DND-41 (cell line): ENCODE measurements around the gene CLK1.

Experiments
- ATAC-seq: fragments of 200-7000 bp; cut with Tn5 transposase; 3 replicates; pipeline ENCODE4 v1.9.1; 2021; ENCODE audit warnings: low read depth; ENCODE audit not compliant: insufficient read depth
- DNase-seq: peaks from one replicate; pipeline ENCODE4 v3.0.0-alpha.2; 2020
- H2AFZ ChIP-seq: 2 replicates; pipeline ENCODE4 v1.6.0; 2012; ENCODE audit warnings: low read depth, low read length
- H3K27ac ChIP-seq: 2 replicates; pipeline ENCODE4 v1.5.1; 2012; ENCODE audit warnings: low read length, inconsistent platforms
- H3K27me3 ChIP-seq: fragments of 200-600 bp; sonication (generic); 2 replicates; pipeline ENCODE4 v1.6.0; 2012; ENCODE audit warnings: low read length, mild to moderate bottlenecking, inconsistent platforms; ENCODE audit not compliant: insufficient read depth, poor library complexity
- H3K36me3 ChIP-seq: 2 replicates; pipeline ENCODE4 v1.5.1; 2012; ENCODE audit warnings: low read length, inconsistent platforms; ENCODE audit not compliant: insufficient read depth
- H3K4me1 ChIP-seq: 2 replicates; pipeline ENCODE4 v1.5.1; 2012; ENCODE audit warnings: mild to moderate bottlenecking, low read length; ENCODE audit not compliant: insufficient read depth
- H3K4me2 ChIP-seq: 2 replicates; pipeline ENCODE4 v1.6.0; 2012; ENCODE audit warnings: mild to moderate bottlenecking, moderate library complexity, low read length, inconsistent platforms; ENCODE audit not compliant: insufficient read depth
- H3K4me3 ChIP-seq, 2 experiments: fragments of 200-600 bp in 1 of 2; shearing (Covaris generic) in 1 of 2; 2 replicates each; pipeline ENCODE4 v1.5.1; 2012 to 2016; ENCODE audit warnings: inconsistent platforms in 2 of 2, low read length in 2 of 2, mild to moderate bottlenecking in 2 of 2, low read depth in 1 of 2, moderate library complexity in 1 of 2
- H3K79me2 ChIP-seq: 2 replicates; pipeline ENCODE4 v1.6.0; 2012; ENCODE audit warnings: low read length, inconsistent platforms; ENCODE audit not compliant: insufficient read depth
- H3K9ac ChIP-seq: 2 replicates; pipeline ENCODE4 v1.6.0; 2012; ENCODE audit warnings: low read depth, mild to moderate bottlenecking, inconsistent platforms, low read length, moderate library complexity
- H3K9me3 ChIP-seq: 2 replicates; pipeline ENCODE4 v1.5.1; 2012; ENCODE audit warnings: low read length, moderate library complexity, mild to moderate bottlenecking, inconsistent platforms; ENCODE audit not compliant: insufficient read depth, severe bottlenecking
- H4K20me1 ChIP-seq: 2 replicates; pipeline ENCODE4 v1.6.0; 2012; ENCODE audit warnings: low read length; ENCODE audit not compliant: insufficient read depth
- EZH2 ChIP-seq: IDR thresholded peaks from 3 replicates; pipeline ENCODE4 v1.6.1; 2012; ENCODE audit warnings: borderline replicate concordance, low read depth, mild to moderate bottlenecking, moderate library complexity, low read length, inconsistent platforms; ENCODE audit not compliant: severe bottlenecking
- TF ChIP-seq, protein P1 (sequence below): IDR thresholded peaks from 2 replicates; pipeline ENCODE4 v1.5.1; 2012; ENCODE audit warnings: borderline replicate concordance, low read length, moderate library complexity, mild to moderate bottlenecking; ENCODE audit not compliant: poor library complexity, severe bottlenecking; ENCODE audit errors: extremely low read depth

The CLK1 gene

DNA sequence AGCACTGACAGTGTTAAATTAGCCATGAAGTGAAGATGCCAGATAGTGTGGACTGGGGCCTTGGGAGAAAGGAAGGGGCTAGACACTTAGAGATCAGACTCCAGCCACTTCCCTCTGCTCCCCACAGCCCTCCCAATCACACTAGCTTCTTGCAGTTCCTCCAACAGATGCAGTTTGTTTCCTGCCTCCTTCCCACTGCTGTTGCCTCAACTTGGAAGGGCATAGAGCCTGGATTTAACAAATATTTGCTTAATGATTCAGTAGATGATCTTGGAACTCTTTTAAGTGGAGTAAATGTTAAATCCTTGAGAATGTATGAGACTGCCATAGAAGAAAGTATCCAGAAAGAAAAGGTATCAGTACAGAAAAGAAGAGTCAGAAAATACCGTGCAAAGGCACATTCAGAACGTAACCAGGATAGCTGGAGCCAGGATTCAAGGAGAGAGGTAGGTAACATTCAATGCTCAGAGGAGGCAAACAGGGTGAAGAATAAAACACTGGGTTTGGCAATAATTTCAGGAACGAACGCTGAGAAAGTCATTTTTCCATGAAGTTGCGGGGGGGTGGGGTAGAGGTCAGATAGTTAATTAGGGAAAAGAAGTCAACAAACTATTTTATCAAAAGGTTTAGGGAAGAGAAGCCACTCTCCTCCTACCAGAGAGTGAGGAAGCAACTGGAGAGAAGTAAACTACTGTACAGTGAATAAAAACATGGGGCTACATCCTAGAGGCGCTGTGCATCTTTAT lies 54.0 kb downstream of the CLK1 start:
- Histone ChIP-seq H3K79me2 (peaks cover 37% of the 10 kb centered on the region), H4K20me1 (peaks cover 36% of the 10 kb centered on the region), H3K4me3 (peak overlapping the region in 1 of 2 experiments; percentile 95; a peak in 2 of 4 replicates), H2AFZ (peak overlapping the region; percentile 66), H3K36me3 (peaks cover 32% of the 10 kb centered on the region), H3K27ac (peak overlapping the region; percentile 49; the same call in 1 of the 2 replicates), H3K9me3 (no peaks in the 10 kb centered on the region), H3K27me3 (no peaks in the 10 kb centered on the region), H3K4me2 (peak overlapping the region; percentile 77), H3K9ac (peak overlapping the region; percentile 97), H3K4me1 (peaks cover 34% of the 10 kb centered on the region)
- ATAC-seq (no peak), DNase-seq (no peak)
- TF ChIP-seq, protein P1, sequence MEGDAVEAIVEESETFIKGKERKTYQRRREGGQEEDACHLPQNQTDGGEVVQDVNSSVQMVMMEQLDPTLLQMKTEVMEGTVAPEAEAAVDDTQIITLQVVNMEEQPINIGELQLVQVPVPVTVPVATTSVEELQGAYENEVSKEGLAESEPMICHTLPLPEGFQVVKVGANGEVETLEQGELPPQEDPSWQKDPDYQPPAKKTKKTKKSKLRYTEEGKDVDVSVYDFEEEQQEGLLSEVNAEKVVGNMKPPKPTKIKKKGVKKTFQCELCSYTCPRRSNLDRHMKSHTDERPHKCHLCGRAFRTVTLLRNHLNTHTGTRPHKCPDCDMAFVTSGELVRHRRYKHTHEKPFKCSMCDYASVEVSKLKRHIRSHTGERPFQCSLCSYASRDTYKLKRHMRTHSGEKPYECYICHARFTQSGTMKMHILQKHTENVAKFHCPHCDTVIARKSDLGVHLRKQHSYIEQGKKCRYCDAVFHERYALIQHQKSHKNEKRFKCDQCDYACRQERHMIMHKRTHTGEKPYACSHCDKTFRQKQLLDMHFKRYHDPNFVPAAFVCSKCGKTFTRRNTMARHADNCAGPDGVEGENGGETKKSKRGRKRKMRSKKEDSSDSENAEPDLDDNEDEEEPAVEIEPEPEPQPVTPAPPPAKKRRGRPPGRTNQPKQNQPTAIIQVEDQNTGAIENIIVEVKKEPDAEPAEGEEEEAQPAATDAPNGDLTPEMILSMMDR: no peak
- no peak for TF ChIP-seq EZH2

DNA sequence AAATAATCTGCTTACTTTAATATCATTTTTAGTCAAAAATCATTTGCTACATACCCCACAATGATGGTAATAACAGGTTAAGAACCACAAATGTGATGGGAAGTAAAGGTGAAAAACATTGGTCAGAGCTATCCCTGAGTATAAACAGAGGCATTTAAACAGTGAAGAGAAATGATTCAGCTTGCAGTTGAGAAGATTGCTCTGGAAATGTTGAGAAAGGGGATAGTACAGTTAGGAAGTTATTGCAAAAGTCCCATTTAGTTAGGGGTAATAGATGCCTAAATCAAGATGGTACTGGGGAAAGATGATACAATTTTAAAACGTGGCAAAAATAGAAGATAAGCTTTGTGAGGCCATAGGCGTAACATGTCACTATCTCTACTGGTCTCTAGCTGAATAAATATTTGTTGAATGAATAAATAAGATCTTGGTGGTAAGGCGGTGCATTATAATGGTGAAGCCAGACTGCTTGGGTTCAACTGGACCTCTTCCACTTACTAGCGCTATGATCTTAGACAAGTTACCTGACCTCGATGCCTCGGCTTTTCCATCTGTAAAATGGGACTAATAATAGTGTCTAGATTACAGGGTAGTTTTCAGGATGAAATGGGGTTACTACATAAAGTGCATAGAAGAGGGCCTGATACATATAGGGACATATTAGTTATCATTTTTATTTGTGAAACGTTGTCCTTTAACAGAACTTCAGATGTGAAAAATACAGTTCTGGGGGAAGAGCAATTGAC lies 54.8 kb downstream of the CLK1 start:
- Histone ChIP-seq H2AFZ (no peak overlapping the region), H4K20me1 (peaks cover 29% of the 10 kb centered on the region), H3K9me3 (no peaks in the 10 kb centered on the region), H3K36me3 (peaks cover 24% of the 10 kb centered on the region), H3K4me2 (no peak overlapping the region), H3K27me3 (no peaks in the 10 kb centered on the region), H3K27ac (no peak overlapping the region), H3K9ac (no peak overlapping the region), H3K79me2 (peaks cover 30% of the 10 kb centered on the region), H3K4me1 (peaks cover 30% of the 10 kb centered on the region), H3K4me3 (no peak overlapping the region)
- TF ChIP-seq EZH2: no peak
- TF ChIP-seq, protein P1: no peak
- no peak for ATAC-seq
- DNase-seq: no peak
